ENCODE results near the gene MYB.

- TF ChIP-seq EZH2phosphoT487 (IDR thresholded peaks at IDR 0.05; ENCODE audit: low read depth, severe bottlenecking, unreplicated experiment) (no peak), EZH2 (IDR thresholded peaks at IDR 0.05; ENCODE audit: borderline replicate concordance) (no peak)
Measured at GRCh38 chr6:135145063-135145800, 35.9 kb upstream of the MYB start.

Data from hepatocyte (in vitro differentiated cells).